ENCODE results near the gene ALDOB. TPM values are rescaled to one million over a fixed set of nuclear protein-coding genes. Genes with fewer than 3 reads are reported as not detected.

The ALDOB gene
- total RNA-seq, 4 donors from 2014 or later: 0.95 TPM; not detected in 3

GRCh38 chr9:101432171-101432570 lies 3.4 kb downstream of the ALDOB start:
- intact Hi-C loops (cut with DNase I; ENCODE audit: low total_unique reads): no loop called here
- DNase-seq: no peak
- H3K4me3 ChIP-seq: no peak overlapping the region
- H3K27me3 ChIP-seq: no peaks in the 10 kb centered on the region
- no peak overlapping the region for H3K27ac ChIP-seq
- no peaks in the 10 kb centered on the region for H3K9me3 ChIP-seq
- no peaks in the 10 kb centered on the region for H3K4me1 ChIP-seq
- no peaks in the 10 kb centered on the region for H3K36me3 ChIP-seq
- TF ChIP-seq CTCF (IDR thresholded peaks at IDR 0.05) (no peak), POLR2A (IDR thresholded peaks at IDR 0.05) (no peak)

GRCh38 chr9:101429736-101430135 lies 5.8 kb downstream of the ALDOB start:
- H3K27me3 ChIP-seq: no peaks in the 10 kb centered on the region
- no peak overlapping the region for H3K27ac ChIP-seq
- H3K36me3 ChIP-seq: no peaks in the 10 kb centered on the region
- H3K4me3 ChIP-seq: no peak overlapping the region
- intact Hi-C loops (cut with DNase I; ENCODE audit: low total_unique reads): no loop called here
- no peaks in the 10 kb centered on the region for H3K9me3 ChIP-seq
- TF ChIP-seq POLR2A (IDR thresholded peaks at IDR 0.05) (no peak), CTCF (IDR thresholded peaks at IDR 0.05) (no peak)
- H3K4me1 ChIP-seq: no peaks in the 10 kb centered on the region
- no peak for DNase-seq

- TF ChIP-seq CTCF (IDR thresholded peaks at IDR 0.05): no peak
- no peak for TF ChIP-seq POLR2A (IDR thresholded peaks at IDR 0.05)
- DNase-seq: no peak
- intact Hi-C loops (cut with DNase I; ENCODE audit: low total_unique reads): no loop called here
- Histone ChIP-seq H3K4me3 (no peak overlapping the region), H3K36me3 (no peaks in the 10 kb centered on the region), H3K27me3 (no peaks in the 10 kb centered on the region), H3K27ac (no peak overlapping the region), H3K4me1 (no peaks in the 10 kb centered on the region), H3K9me3 (no peaks in the 10 kb centered on the region)
Measured at GRCh38 chr9:101428909-101429308, 6.7 kb downstream of the ALDOB start.

GRCh38 chr9:101427957-101428655 lies 7.5 kb downstream of the ALDOB start:
- no peak for TF ChIP-seq CTCF (IDR thresholded peaks at IDR 0.05)
- Histone ChIP-seq H3K36me3 (no peaks in the 10 kb centered on the region), H3K9me3 (no peaks in the 10 kb centered on the region), H3K4me3 (no peak overlapping the region), H3K4me1 (no peaks in the 10 kb centered on the region), H3K27ac (no peak overlapping the region), H3K27me3 (no peaks in the 10 kb centered on the region)
- intact Hi-C loops (cut with DNase I; ENCODE audit: low total_unique reads): no loop called here
- no peak for DNase-seq

- Histone ChIP-seq H3K4me1 (no peaks in the 10 kb centered on the region), H3K9me3 (no peaks in the 10 kb centered on the region), H3K27ac (no peak overlapping the region), H3K36me3 (no peaks in the 10 kb centered on the region), H3K27me3 (no peaks in the 10 kb centered on the region), H3K4me3 (no peak overlapping the region)
- intact Hi-C loops (cut with DNase I; ENCODE audit: low total_unique reads): no loop called here
- TF ChIP-seq POLR2A (IDR thresholded peaks at IDR 0.05): no peak
- no peak for DNase-seq
Measured at GRCh38 chr9:101427358-101427757, 8.2 kb downstream of the ALDOB start.

- Histone ChIP-seq H3K4me3 (no peak overlapping the region), H3K9me3 (peaks cover 0 to 7% of the 10 kb centered on the region in 2 donors), H3K4me1 (no peaks in the 10 kb centered on the region), H3K27me3 (no peaks in the 10 kb centered on the region), H3K27ac (no peak overlapping the region), H3K36me3 (no peaks in the 10 kb centered on the region)
- no peak for DNase-seq
- intact Hi-C loops (cut with DNase I; ENCODE audit: low total_unique reads): no loop called here
- TF ChIP-seq CTCF (IDR thresholded peaks at IDR 0.05) (no peak), POLR2A (IDR thresholded peaks at IDR 0.05) (no peak)
Measured at GRCh38 chr9:101421653-101422065, 13.9 kb downstream of the ALDOB start.

All from uterus (tissue), 4 donors.